Measurements from ENCODE around the gene UFM1.
"Not testable (repeated sequence)": the region's sequence is repeated elsewhere in the genome, so short reads cannot be mapped to it uniquely, and the experiment has no call there.

The UFM1 gene

DNA sequence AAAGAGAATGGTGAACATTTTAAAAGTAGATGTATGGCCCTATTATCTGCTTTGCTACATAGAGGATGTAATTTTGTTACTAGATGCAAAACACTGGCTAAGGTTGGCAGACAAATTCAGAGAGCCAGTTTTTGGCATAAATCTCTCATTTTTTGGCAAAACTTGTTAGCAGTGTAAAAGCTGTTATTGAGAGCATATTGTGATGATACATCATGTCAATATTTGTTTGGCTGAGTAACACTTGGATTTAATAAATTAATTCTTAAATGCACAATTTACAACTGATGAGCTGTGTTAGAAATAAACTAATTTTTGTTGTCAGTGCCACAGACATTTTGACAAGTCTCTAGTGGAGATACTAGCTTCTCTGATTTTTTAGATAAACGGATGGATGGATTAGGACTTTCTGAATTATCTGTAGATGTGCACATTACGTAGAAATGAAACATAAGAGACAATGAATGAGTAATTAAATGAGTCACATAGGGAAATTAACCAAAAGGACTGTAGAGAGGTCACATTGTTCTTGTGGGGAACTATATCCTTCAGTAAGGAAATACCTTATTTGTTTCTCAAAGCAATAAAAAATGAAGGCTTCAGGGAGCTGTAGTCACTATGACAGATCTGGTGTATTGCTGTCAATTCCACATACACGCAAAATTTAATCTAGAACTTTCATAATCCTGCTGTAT is 17.4 kb downstream of the UFM1 start:
- DNase-seq (ENCODE audit: low spot score) = peak; percentile 14

DNA sequence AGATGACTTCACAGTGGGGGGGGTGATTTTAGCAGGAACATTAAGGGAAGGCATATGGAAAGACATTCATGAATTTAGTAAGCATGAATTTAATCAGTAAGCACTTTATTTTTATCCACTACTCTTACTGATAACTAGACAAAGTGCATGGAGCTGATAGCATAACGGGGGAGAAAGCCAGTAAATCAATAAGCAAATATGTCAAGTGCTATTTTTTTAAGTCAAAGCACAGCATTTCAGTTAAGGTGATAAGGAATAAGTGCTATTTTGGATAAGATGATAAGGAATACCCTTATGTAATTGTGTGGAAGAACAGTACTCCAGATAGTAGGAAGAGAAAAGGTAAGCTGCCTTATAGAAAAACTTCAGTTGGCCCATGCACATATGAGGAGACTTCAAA is 19.4 kb downstream of the UFM1 start:
- no peak for DNase-seq (ENCODE audit: low spot score)

DNA sequence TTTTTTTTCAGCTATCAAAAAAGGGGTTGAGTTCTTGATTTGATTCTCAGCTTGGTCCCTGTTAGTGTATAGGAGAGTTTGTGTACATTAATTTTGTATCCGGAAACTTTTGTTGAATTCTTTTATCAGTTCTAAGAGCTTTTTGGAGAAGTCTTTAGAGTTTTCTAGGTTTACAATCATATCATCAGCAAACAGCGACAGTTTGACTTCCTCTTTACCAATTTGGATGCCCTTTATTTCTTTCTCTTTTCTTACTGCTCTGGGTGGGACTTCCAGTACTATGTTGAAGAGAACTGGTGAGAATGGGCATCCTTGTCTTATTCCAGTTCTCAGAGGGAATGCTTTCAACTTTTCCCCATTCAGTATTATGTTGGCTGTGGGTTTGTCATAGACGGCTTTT is 20.4 kb downstream of the UFM1 start:
- not testable (repeated sequence) for DNase-seq (ENCODE audit: low spot score)

- DNase-seq (ENCODE audit: low spot score) = no peak
Observed at GRCh38 chr13:38372820-38373383, 23.3 kb downstream of the UFM1 start.

DNA sequence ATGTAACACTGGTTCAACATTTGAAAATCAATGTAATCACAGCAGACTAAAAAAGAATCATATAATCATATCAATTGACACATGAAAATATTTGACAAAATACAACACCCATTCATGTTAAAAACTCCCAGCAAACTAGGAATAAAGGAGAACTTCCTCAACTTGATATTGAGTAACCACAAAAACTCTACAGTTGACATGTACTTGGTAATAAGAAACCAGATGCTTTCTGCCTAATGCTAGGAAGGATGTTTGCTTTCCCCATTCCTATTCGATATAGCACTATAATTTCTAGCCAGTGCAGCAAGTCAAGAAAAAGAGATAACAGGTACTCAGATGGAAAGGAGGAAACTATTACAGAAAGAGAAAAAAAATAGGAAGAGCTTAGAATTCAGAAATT is 26.9 kb downstream of the UFM1 start:
- DNase-seq (ENCODE audit: low spot score) = no peak

DNA sequence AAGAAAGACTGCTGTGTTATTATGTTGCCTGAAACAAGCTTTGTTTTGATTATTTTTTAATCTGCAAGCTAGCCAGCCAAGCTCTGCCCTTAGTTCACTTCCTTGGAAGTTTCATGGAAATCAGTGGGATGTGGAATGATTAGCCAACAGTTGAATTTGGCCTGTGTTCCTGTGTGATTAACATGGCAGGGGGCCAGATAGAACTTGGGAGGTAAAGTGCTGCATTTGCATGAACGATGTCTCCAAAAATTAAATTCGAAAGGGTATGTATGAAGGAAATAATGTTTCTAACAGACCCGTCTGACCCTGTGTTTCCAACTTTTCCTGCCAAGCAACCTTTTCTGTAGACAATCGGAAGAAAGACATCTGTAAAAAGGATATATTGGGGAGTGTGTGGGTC is 32.2 kb downstream of the UFM1 start:
- DNase-seq (ENCODE audit: low spot score) = no peak

- DNase-seq (ENCODE audit: low spot score) = no peak
Observed at GRCh38 chr13:38382946-38383345, 33.3 kb downstream of the UFM1 start.

DNA sequence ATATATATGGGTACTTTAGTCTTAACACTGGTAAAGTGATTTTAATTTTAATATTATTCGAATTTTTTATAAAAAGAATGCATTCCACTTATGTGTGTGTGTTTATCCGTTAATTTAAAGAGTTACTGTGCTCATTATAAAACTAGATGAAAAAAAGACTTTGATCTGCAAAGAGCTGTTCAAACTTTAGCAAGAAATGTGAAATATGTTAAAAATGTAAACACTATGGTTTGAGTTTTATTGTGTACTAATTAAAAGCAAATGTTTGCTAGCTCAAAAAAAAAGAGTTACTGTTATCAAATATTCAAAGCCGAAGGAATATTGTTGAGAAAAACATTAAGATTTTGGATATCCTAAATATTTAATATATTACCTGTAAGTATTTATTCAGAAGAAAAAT is 34.5 kb downstream of the UFM1 start:
- DNase-seq (ENCODE audit: low spot score) = no peak

- DNase-seq (ENCODE audit: low spot score) = no peak
Observed at GRCh38 chr13:38385153-38385891, 35.7 kb downstream of the UFM1 start.

DNA sequence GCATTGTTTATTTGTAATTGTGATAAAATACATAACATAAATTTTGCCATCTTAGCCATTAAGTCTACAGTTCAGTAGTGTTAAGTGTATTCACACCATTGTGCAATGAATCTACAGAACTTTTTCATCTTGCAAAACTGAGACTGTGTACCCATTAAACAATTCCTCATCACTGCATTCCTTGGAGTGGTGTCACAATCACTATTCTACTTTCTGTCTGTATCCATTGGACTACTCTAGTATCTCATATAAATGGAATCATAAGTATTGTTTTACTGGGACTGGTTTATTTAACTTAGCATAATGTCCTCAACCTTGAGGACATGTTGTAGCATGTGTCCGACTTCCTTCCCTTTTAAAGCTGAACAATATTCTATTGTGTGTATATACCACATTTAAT is 36.8 kb downstream of the UFM1 start:
- DNase-seq (ENCODE audit: low spot score) = peak; percentile 27

- no peak for DNase-seq (ENCODE audit: low spot score)
Observed at GRCh38 chr13:38391341-38391740, 41.7 kb downstream of the UFM1 start.

- no peak for DNase-seq (ENCODE audit: low spot score)
Observed at GRCh38 chr13:38394777-38395496, 45.3 kb downstream of the UFM1 start.

- DNase-seq (ENCODE audit: low spot score) = no peak
Observed at GRCh38 chr13:38395497-38395788, 45.8 kb downstream of the UFM1 start.

DNA sequence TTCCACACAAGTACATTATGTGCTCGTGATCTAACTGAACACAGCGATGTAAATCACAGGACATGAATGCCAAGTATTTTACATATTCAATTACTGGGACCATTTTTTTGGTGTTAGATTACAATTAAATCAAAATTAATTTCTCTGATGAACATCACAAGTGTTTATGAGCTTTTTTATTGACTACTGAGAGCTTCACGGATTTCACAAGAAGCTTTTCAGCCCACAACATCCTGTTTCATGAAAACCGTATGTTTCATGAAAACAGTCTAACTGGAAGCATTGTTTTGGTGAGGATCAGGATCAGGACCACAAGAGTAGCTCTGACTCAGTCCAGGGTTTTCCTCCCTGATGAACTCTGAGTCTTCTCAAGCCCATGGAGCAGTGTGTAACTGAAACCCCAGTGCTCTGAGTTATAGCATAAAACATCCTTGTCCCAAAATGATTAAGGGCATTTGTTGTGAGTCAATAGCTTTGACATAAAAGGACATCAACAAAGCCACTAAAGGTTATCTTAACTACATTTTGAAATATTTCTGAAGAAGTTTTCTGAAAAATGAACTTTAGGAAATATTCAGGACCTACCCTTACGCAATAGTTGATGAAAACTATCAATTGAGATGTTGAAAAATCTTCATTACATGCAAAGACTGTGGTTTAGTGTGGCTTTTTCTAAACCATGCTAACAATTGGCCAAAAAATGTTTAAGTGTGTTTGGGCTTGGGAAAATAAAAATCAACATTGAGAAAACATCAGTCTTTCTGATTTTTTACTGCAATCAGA is 49.3 kb downstream of the UFM1 start:
- DNase-seq (ENCODE audit: low spot score) = peak; percentile 72

- DNase-seq (ENCODE audit: low spot score) = no peak
Observed at GRCh38 chr13:38399535-38399934, 49.9 kb downstream of the UFM1 start.

DNA sequence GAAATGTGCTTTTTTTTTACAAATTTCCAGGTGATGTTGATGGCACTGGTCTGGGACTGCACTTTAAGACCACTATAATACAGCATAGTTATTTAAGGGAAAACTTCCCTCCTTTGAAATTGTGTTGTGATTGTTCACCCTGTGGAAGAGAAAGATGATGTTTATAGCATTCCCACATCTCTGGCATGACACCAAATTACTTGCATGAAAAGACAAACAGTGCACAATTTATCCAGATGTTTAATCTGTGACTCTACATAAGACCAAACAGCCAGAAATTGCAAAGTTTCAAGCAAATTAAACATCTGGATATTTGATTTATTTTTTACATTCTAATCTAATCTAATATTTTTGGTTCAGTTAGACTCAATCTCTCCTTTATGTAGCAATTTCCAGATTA is 51.6 kb downstream of the UFM1 start:
- no peak for DNase-seq (ENCODE audit: low spot score)

DNA sequence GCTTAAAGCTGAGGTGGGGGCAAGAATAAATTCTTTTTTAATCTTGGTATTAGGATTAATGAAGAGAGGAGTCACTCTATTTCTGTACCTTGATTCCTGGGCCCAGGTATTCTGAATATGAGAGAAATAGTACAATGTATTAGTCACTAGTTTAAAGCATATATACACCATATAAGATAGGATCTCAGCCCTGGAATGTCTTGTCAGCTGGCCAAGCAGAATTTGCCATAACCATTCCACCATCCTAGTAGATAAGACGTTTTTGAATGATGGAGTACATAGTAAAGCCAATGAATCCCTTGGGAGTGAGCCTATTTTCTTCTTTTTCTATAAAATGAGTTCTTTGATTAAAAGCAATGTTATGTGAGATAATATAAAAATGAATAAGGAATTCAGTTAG is 55.6 kb downstream of the UFM1 start:
- no peak for DNase-seq (ENCODE audit: low spot score)

DNA sequence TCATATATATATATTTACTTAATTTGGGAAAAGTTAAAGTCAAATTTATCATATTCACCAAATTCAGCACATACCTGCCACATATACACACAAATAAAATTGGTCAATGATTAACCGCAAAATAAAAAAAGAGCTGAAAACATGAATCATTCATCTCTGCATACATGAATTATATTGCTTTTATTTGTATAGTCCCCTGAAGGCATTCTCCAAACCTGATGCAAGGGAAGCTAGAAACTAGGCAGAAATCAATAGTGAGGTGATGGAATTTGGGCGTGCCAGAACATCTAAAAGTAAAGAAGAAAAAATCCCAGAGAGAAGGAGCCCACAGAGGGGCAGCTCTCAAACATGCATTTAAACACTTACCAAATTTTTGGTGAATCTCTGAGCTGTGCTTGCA is 60.1 kb downstream of the UFM1 start:
- no peak for DNase-seq (ENCODE audit: low spot score)

GRCh38 chr13:38412266-38412665 is 62.6 kb downstream of the UFM1 start:
- no peak for DNase-seq (ENCODE audit: low spot score)
